Peyer's patch (tissue), 4 donors: ENCODE results near the gene RIPPLY1. TPM values are rescaled to one million over a fixed set of nuclear protein-coding genes. Genes with fewer than 3 reads are reported as not detected.
A peak's percentile ranks its signal among the peaks of the same experiment; 100 is the strongest.

Experiments used
- DNase-seq, 3 donors: peaks; one replicate each; pipeline ENCODE4 v3.0.0-alpha.2; 2017 to 2019
- H3K27ac ChIP-seq, 4 donors: fragments of 200-600 bp; sonication (generic); one replicate each; pipeline ENCODE4 v1.5.1; 2016 to 2019
- H3K27me3 ChIP-seq, 2 donors: fragments of 200-600 bp; sonication (generic); one replicate each; pipeline ENCODE4 v1.5.1; 2019
- H3K36me3 ChIP-seq, 3 donors: fragments of 200-600 bp; sonication (generic); one replicate each; pipeline ENCODE4 v1.5.1; 2016 to 2019
- H3K4me1 ChIP-seq, 4 donors: fragments of 200-600 bp; sonication (generic); one replicate each; pipeline ENCODE4 v1.5.1; 2016 to 2019
- H3K4me3 ChIP-seq, 4 donors: fragments of 200-600 bp; sonication (generic); 1 replicate in 3 of 4; 2 replicates in 1 of 4; pipeline ENCODE4 v1.5.1; 2016 to 2019; ENCODE audit warnings: mild to moderate bottlenecking in 1 of 4
- H3K9me3 ChIP-seq, 4 donors: fragments of 200-600 bp; sonication (generic); one replicate each; pipeline ENCODE4 v1.5.1; 2016 to 2019; ENCODE audit warnings: mild to moderate bottlenecking in 1 of 4
- POLR2A ChIP-seq, 2 donors: fragments of 450-650 bp; IDR thresholded peaks; one replicate each; pipeline ENCODE4 v1.5.1; 2017; ENCODE audit warnings: antibody characterized with exemption in 2 of 2, mild to moderate bottlenecking in 2 of 2, moderate library complexity in 2 of 2
- total RNA-seq, 4 donors: library from RNA; depleted of rRNA; stranded (reverse); fragments of >200 nt; gene quantifications; one replicate each; pipeline ENCODE4 v1.1.0, GENCODE V29; 2016
- TF ChIP-seq, protein P1 (sequence below), 6 experiments: fragments of 450-650 bp in 4 of 6; fragments of 200-600 bp in 2 of 6; sonication (generic) in 1 of 6; IDR thresholded peaks; one replicate each; pipeline ENCODE4 v1.5.1; 2017 to 2019; ENCODE audit warnings: antibody characterized with exemption in 6 of 6, mild to moderate bottlenecking in 3 of 6, moderate library complexity in 1 of 6

Gene RIPPLY1
- total RNA-seq, 4 donors from 2014 or later: not detected

DNA sequence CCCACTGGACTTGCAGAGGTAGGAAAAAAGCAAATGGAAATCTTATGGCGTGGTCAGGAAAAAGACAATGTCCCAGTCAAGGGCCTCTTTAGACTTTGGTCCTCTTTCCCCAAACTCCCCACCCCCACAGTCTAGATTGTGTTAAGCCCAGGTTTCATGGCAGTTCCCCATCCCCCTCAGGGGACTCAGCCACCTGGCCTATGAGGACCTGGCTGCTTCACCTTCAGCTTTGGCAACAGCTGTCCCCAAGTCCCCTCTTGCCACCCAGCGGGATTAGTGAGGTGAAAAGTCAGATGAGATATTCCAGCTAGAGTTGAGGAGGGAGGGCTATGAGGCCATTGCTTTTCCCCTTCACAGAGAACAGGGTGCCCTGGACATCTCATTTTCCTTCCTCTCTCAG, 457 bp downstream of the RIPPLY1 start:
- Histone ChIP-seq H3K9me3 (no peaks in the 10 kb centered on the region), H3K36me3 (no peaks in the 10 kb centered on the region), H3K4me3 (no peak overlapping the region), H3K27me3 (no peaks in the 10 kb centered on the region), H3K4me1 (no peaks in the 10 kb centered on the region), H3K27ac (no peak overlapping the region)
- no peak for DNase-seq
- TF ChIP-seq, protein P1, sequence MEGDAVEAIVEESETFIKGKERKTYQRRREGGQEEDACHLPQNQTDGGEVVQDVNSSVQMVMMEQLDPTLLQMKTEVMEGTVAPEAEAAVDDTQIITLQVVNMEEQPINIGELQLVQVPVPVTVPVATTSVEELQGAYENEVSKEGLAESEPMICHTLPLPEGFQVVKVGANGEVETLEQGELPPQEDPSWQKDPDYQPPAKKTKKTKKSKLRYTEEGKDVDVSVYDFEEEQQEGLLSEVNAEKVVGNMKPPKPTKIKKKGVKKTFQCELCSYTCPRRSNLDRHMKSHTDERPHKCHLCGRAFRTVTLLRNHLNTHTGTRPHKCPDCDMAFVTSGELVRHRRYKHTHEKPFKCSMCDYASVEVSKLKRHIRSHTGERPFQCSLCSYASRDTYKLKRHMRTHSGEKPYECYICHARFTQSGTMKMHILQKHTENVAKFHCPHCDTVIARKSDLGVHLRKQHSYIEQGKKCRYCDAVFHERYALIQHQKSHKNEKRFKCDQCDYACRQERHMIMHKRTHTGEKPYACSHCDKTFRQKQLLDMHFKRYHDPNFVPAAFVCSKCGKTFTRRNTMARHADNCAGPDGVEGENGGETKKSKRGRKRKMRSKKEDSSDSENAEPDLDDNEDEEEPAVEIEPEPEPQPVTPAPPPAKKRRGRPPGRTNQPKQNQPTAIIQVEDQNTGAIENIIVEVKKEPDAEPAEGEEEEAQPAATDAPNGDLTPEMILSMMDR (IDR thresholded peaks at IDR 0.05): no peak
- TF ChIP-seq POLR2A (IDR thresholded peaks at IDR 0.05): no peak

DNA sequence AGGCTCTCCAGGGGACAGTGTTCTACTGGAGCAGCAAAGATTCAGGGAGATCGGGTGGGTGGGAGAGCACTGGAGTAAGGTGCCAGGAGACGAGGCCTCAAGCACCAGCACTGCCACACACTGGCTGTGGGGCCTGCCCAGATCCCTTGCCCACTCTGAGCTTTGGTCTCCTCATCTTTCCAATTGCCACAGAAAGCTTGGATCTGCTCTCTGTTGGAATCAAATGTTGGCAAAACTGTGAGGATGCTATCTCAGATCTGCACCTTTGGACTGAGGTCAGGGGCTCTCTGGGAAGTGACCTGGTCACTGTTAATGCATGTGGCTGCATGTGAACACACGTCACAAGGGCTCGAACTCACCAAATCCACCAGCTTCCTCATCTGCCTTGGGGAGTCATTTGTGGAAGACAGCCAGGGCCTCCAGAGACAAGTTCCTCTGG, 1.3 kb downstream of the RIPPLY1 start:
- H3K27ac ChIP-seq: no peak overlapping the region
- DNase-seq: no peak
- no peaks in the 10 kb centered on the region for H3K4me1 ChIP-seq
- no peaks in the 10 kb centered on the region for H3K27me3 ChIP-seq
- H3K4me3 ChIP-seq: no peak overlapping the region
- TF ChIP-seq, protein P1 (IDR thresholded peaks at IDR 0.05): no peak
- no peak for TF ChIP-seq POLR2A (IDR thresholded peaks at IDR 0.05)
- no peaks in the 10 kb centered on the region for H3K9me3 ChIP-seq
- no peaks in the 10 kb centered on the region for H3K36me3 ChIP-seq

DNA sequence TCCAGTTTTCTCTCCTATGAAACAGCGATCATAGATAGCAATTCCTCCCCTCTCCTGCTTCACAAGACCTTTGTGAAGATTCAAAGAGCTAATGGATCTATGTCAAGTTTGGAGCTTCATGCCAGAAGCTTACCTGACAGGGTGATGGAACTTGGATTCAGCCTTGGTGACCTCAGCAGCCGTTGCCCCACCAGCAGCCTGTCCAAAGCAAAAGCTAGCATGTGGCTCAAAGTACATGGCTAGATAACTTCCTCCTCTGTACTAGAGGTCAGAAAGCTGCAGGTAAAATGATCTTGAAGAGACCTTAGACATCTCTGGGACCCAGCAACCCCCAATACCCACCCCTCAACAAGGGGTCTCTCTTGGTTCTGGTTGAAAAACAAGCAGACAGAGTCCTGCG, 1.8 kb downstream of the RIPPLY1 start:
- Histone ChIP-seq H3K27ac (no peak overlapping the region), H3K9me3 (no peaks in the 10 kb centered on the region), H3K27me3 (no peaks in the 10 kb centered on the region), H3K4me3 (no peak overlapping the region), H3K4me1 (no peaks in the 10 kb centered on the region), H3K36me3 (no peaks in the 10 kb centered on the region)
- DNase-seq: no peak
- TF ChIP-seq, protein P1 (IDR thresholded peaks at IDR 0.05): no peak
- no peak for TF ChIP-seq POLR2A (IDR thresholded peaks at IDR 0.05)

DNA sequence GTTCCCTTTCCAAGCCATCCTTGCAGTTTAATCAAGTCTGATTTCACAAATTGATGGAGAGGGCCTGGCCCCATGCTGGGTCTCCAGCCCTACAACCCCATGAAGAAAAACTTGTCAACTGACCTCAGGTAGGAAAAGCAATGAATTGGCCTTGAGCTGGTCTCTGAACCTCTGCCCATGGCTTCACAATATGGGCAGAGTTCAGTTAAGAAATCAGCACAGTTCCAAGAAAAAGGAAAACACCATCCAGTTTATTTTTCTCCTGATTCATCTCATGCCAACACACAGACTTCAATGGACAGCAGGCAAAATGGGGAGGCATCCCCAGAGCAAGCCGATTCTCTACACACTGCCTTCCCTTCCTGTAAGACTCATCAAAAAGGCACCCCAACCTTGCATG, 3.3 kb downstream of the RIPPLY1 start:
- no peak for DNase-seq

DNA sequence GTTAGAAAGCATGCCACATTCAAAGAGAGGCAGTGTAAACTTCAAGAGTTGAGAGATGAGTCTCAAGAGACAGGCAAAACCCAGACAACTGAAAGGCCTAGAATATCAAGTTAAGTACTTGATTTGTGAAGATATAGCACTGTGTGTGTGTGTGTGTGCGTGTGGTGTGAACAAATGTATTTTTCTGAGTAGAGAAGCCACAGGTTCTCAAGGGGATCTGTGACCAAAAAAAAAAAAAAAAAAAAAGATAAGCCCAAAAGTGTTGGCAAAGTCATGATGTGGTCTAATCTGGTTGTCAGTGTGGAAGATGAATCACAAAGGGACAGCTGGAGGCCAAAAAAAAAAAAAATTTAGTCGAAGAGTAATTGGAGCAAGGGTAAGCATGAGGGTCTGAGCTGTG, 3.9 kb downstream of the RIPPLY1 start:
- no peak for DNase-seq
- no peak for TF ChIP-seq POLR2A (IDR thresholded peaks at IDR 0.05)
- TF ChIP-seq, protein P1 (IDR thresholded peaks at IDR 0.05): no peak
- no peaks in the 10 kb centered on the region for H3K36me3 ChIP-seq
- H3K27ac ChIP-seq: no peak overlapping the region
- no peaks in the 10 kb centered on the region for H3K27me3 ChIP-seq
- H3K4me3 ChIP-seq: no peak overlapping the region
- peaks cover 0 to 7% (median 0%) of the 10 kb centered on the region in 4 donors for H3K4me1 ChIP-seq
- H3K9me3 ChIP-seq: no peaks in the 10 kb centered on the region

More for the DNA sequence above, 3.3 kb downstream of the RIPPLY1 start:
- TF ChIP-seq POLR2A (IDR thresholded peaks at IDR 0.05): no peak
- TF ChIP-seq, protein P1 (IDR thresholded peaks at IDR 0.05): no peak
- H3K36me3 ChIP-seq: no peaks in the 10 kb centered on the region
- H3K9me3 ChIP-seq: no peaks in the 10 kb centered on the region
- no peak overlapping the region for H3K27ac ChIP-seq
- no peaks in the 10 kb centered on the region for H3K27me3 ChIP-seq
- H3K4me1 ChIP-seq: peaks cover 0 to 3% (median 0%) of the 10 kb centered on the region in 4 donors
- no peak overlapping the region for H3K4me3 ChIP-seq

DNA sequence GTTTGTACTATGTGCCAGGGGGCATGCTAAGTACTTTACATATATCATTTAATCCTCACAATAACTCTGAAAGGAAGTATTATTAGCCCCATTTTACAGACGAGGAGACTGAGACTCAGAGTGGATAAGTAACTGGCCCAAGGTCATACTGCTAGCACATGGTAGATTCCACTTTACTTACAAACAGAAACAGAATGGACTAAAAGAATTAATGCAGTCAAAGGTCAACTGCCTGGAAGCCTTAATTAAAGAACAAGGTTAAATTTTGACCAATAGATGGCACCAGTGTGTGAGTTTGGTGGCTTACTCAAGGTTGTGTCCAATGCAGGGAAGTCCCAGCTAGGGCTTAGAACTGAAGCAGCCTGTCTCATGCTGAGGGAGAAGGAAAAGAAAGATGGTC, 4.7 kb downstream of the RIPPLY1 start:
- no peak for TF ChIP-seq POLR2A (IDR thresholded peaks at IDR 0.05)
- TF ChIP-seq, protein P1 (IDR thresholded peaks at IDR 0.05): peak in 4 of 6 experiments; percentile 11 to 73 (median 58)
- no peaks in the 10 kb centered on the region for H3K27me3 ChIP-seq
- H3K4me1 ChIP-seq: peaks cover 0 to 7% (median 0%) of the 10 kb centered on the region in 4 donors
- H3K27ac ChIP-seq: no peak overlapping the region
- no peaks in the 10 kb centered on the region for H3K9me3 ChIP-seq
- no peak for DNase-seq
- no peaks in the 10 kb centered on the region for H3K36me3 ChIP-seq
- H3K4me3 ChIP-seq: no peak overlapping the region
